MM.1S (cell line): Measurements from ENCODE around the gene LMO1.

Experiments
- DNase-seq: peaks from one replicate; pipeline ENCODE4 v3.0.0-alpha.2; 2015
- H2AFZ ChIP-seq: fragments of 300-600 bp; sonication (generic); 2 replicates; pipeline ENCODE4 v1.6.0; 2016; ENCODE audit warnings: antibody characterized with exemption, low read length
- H3F3A ChIP-seq: fragments of 300-600 bp; sonication (generic); 2 replicates; pipeline ENCODE4 v1.6.1; 2016; ENCODE audit warnings: mild to moderate bottlenecking, antibody characterized with exemption, low read length, moderate library complexity, mixed read lengths; ENCODE audit not compliant: insufficient read depth
- H3K27ac ChIP-seq: fragments of 300-600 bp; sonication (generic); 2 replicates; pipeline ENCODE4 v1.5.1; 2016; ENCODE audit warnings: mild to moderate bottlenecking, low read length
- H3K27me3 ChIP-seq: fragments of 300-600 bp; sonication (generic); replicated peaks from 2 replicates; pipeline ENCODE4 v1.6.0; 2016; ENCODE audit warnings: low read length; ENCODE audit not compliant: insufficient read depth
- H3K36me3 ChIP-seq: fragments of 300-600 bp; sonication (generic); replicated peaks from 2 replicates; pipeline ENCODE4 v1.6.1; 2016; ENCODE audit warnings: mild to moderate bottlenecking, low read length, mixed read lengths; ENCODE audit not compliant: insufficient read depth
- H3K4me1 ChIP-seq: fragments of 300-600 bp; sonication (generic); 2 replicates; pipeline ENCODE4 v1.6.1; 2016; ENCODE audit warnings: low read length, mixed read lengths
- H3K4me2 ChIP-seq: fragments of 300-600 bp; sonication (generic); 2 replicates; pipeline ENCODE4 v1.6.0; 2016; ENCODE audit warnings: low read depth, low read length
- H3K4me3 ChIP-seq: fragments of 300-600 bp; sonication (generic); 2 replicates; pipeline ENCODE4 v1.5.1; 2016; ENCODE audit warnings: low read length, mixed read lengths
- H3K79me2 ChIP-seq: fragments of 300-600 bp; sonication (generic); 2 replicates; pipeline ENCODE4 v1.6.1; 2016; ENCODE audit warnings: mixed run types, low read length, mixed read lengths
- H3K9ac ChIP-seq: fragments of 300-600 bp; sonication (generic); 2 replicates; pipeline ENCODE4 v1.6.1; 2016; ENCODE audit warnings: low read length, mixed read lengths
- H3K9me2 ChIP-seq: fragments of 300-600 bp; sonication (generic); replicated peaks from 2 replicates; pipeline ENCODE4 v1.6.1; 2016; ENCODE audit warnings: mild to moderate bottlenecking, low read length, mixed read lengths; ENCODE audit not compliant: insufficient read depth
- H3K9me3 ChIP-seq: fragments of 300-600 bp; sonication (generic); replicated peaks from 2 replicates; pipeline ENCODE4 v1.6.1; 2016; ENCODE audit warnings: mild to moderate bottlenecking, low read length, mixed read lengths; ENCODE audit not compliant: insufficient read depth
- H4K20me1 ChIP-seq: fragments of 300-600 bp; sonication (generic); 2 replicates; pipeline ENCODE4 v1.6.1; 2016; ENCODE audit warnings: mild to moderate bottlenecking, low read length, moderate library complexity, mixed read lengths; ENCODE audit not compliant: insufficient read depth
- EZH2 ChIP-seq: fragments of 300-600 bp; sonication (generic); optimal IDR thresholded peaks from 2 replicates; pipeline ENCODE3; 2017; ENCODE audit warnings: low read depth, mild to moderate bottlenecking, antibody characterized with exemption, low read length, mixed read lengths
- EZH2phosphoT487 ChIP-seq: fragments of 300-600 bp; sonication (generic); IDR thresholded peaks from 2 replicates; pipeline ENCODE4 v1.6.1; 2018; ENCODE audit warnings: antibody characterized with exemption, low read length
- TF ChIP-seq, protein P1 (sequence below): fragments of 300-600 bp; sonication (generic); IDR thresholded peaks from 2 replicates; pipeline ENCODE4 v1.5.1; 2016; ENCODE audit warnings: antibody characterized with exemption, low read length, mixed read lengths

LMO1 gene

DNA sequence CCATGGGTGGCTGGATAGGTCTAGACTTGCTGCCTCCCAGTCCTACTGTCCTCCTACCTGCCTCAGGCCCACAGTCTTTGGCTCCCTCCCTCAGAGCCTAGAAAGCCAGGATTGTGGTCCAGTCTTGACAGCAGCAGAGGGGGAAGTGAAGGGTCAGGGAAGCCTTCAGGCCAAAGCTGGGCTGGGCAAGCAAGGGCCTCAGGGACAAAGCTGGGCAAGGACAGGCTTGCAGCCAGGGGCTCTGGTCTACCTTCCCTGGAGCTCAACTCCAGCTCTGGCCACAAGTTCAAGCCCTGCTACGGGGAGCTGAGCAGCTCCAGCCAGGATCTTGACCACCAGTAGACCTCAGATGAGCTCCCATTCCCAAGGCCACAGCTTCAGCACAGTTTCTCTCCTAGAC is 14.9 kb downstream of the LMO1 start:
- Histone ChIP-seq H4K20me1 (no peaks in the 10 kb centered on the region), H3K4me3 (no peak overlapping the region), H3K4me1 (no peaks in the 10 kb centered on the region), H2AFZ (no peak overlapping the region), H3K9ac (no peak overlapping the region), H3K27me3 (no peaks in the 10 kb centered on the region), H3K79me2 (no peaks in the 10 kb centered on the region), H3K4me2 (no peak overlapping the region), H3K36me3 (no peaks in the 10 kb centered on the region), H3K9me2 (no peaks in the 10 kb centered on the region), H3K9me3 (no peaks in the 10 kb centered on the region), H3F3A (no peaks in the 10 kb centered on the region), H3K27ac (no peak overlapping the region)
- TF ChIP-seq EZH2phosphoT487 (no peak), EZH2 (no peak)
- TF ChIP-seq, protein P1, sequence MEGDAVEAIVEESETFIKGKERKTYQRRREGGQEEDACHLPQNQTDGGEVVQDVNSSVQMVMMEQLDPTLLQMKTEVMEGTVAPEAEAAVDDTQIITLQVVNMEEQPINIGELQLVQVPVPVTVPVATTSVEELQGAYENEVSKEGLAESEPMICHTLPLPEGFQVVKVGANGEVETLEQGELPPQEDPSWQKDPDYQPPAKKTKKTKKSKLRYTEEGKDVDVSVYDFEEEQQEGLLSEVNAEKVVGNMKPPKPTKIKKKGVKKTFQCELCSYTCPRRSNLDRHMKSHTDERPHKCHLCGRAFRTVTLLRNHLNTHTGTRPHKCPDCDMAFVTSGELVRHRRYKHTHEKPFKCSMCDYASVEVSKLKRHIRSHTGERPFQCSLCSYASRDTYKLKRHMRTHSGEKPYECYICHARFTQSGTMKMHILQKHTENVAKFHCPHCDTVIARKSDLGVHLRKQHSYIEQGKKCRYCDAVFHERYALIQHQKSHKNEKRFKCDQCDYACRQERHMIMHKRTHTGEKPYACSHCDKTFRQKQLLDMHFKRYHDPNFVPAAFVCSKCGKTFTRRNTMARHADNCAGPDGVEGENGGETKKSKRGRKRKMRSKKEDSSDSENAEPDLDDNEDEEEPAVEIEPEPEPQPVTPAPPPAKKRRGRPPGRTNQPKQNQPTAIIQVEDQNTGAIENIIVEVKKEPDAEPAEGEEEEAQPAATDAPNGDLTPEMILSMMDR = no peak
- DNase-seq = no peak

DNA sequence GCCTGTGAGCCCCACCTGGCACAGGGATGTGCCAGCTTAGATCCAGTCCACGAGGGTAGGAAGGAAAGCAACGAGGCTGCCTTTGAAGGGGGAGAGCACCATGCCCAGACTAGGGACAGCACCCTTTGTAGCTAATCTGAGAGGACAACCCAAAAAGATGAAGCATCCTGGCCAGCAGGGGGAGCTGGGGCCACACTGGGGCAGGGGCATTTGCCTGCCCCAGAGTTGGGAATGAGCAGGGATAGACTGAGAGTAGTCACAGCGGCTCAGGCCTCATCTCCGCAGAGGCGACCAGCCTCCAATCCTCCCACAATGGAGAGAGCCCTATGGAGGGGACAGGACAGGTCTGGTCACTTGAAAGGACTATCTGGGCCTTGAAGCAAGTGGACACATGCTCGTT is 16.4 kb downstream of the LMO1 start:
- Histone ChIP-seq H3K4me2 (no peak overlapping the region), H3K9ac (no peak overlapping the region), H3K4me1 (no peaks in the 10 kb centered on the region), H2AFZ (no peak overlapping the region), H3K4me3 (no peak overlapping the region), H3K27ac (no peak overlapping the region), H3K27me3 (no peaks in the 10 kb centered on the region), H3F3A (no peaks in the 10 kb centered on the region), H4K20me1 (no peaks in the 10 kb centered on the region), H3K36me3 (no peaks in the 10 kb centered on the region), H3K9me2 (no peaks in the 10 kb centered on the region), H3K9me3 (no peaks in the 10 kb centered on the region), H3K79me2 (no peaks in the 10 kb centered on the region)
- DNase-seq = peak; percentile 30
- TF ChIP-seq EZH2 = no peak
- no peak for TF ChIP-seq EZH2phosphoT487
- TF ChIP-seq, protein P1 = peak; percentile 63

DNA sequence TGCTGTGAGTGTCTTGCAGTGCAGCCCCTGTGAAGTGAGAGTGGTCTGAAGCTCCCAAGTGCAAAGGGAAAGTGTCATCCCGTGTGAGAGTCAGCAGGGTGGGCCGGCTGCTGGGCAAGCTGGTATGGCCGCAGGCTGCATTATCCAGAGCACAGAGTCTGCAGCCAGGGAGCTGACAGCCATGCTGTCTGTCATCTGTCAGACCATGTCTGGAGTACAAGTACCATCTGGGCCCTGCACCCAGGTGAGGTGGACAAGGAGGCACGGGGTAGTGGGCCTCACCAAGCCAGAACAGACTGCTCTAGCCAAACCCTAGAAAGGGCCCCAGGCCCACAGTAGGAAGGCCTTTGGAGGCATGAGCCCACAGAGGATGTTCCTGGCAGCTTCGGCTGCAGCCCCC is 20.2 kb downstream of the LMO1 start:
- TF ChIP-seq EZH2 (no peak), EZH2phosphoT487 (no peak)
- TF ChIP-seq, protein P1 = no peak
- H3K4me2 ChIP-seq = no peak overlapping the region
- H3K4me3 ChIP-seq = no peak overlapping the region
- H3K4me1 ChIP-seq = no peaks in the 10 kb centered on the region
- no peaks in the 10 kb centered on the region for H3K9me2 ChIP-seq
- no peak overlapping the region for H3K27ac ChIP-seq
- H3K9ac ChIP-seq = no peak overlapping the region
- no peaks in the 10 kb centered on the region for H3F3A ChIP-seq
- DNase-seq = no peak
- H3K36me3 ChIP-seq = no peaks in the 10 kb centered on the region
- no peaks in the 10 kb centered on the region for H3K9me3 ChIP-seq
- no peaks in the 10 kb centered on the region for H3K79me2 ChIP-seq
- no peaks in the 10 kb centered on the region for H3K27me3 ChIP-seq
- no peaks in the 10 kb centered on the region for H4K20me1 ChIP-seq
- H2AFZ ChIP-seq = no peak overlapping the region
